Measurements from ENCODE around the gene SMAD6.

Gene SMAD6

DNA sequence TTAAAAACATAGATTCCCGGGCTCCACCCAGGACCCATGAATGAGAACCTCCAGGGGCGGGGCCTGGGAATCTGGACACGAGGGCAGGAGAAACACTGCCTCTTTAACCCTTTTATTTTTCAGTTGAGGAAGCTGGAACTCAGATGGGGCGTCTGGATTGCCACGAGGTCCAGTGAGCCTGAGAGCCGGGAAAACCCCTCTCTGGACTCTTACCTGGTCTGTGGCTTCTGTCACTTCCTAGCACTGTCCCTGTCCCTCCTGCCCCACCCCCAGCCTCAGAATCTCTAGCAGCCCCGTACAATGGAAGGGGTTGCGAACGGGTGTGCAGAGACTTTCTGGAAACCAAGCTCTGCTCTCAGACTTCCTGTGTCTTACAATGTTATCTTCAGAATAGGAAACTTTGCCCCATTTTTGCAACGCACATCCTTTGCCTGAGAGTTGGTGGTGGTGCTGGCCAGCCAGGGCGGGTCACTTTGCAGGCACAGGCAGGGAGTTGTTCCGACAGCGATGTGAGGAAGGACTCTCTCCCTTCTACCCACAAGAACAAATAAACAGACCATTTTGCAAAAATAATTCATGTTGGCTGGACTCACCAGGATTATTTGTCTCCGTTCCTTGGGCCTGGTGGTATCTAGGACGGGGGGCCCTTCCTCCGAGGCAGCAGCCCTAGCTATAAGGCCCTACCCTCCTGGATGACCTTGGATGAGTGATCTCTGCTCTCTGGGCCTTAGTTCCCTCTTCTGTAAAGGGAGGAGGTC lies 59.1 kb downstream of the SMAD6 start:
- DNase-seq: no peak

- no peak for DNase-seq
Measured at GRCh38 chr15:66761726-66762595, 59.9 kb downstream of the SMAD6 start.

DNA sequence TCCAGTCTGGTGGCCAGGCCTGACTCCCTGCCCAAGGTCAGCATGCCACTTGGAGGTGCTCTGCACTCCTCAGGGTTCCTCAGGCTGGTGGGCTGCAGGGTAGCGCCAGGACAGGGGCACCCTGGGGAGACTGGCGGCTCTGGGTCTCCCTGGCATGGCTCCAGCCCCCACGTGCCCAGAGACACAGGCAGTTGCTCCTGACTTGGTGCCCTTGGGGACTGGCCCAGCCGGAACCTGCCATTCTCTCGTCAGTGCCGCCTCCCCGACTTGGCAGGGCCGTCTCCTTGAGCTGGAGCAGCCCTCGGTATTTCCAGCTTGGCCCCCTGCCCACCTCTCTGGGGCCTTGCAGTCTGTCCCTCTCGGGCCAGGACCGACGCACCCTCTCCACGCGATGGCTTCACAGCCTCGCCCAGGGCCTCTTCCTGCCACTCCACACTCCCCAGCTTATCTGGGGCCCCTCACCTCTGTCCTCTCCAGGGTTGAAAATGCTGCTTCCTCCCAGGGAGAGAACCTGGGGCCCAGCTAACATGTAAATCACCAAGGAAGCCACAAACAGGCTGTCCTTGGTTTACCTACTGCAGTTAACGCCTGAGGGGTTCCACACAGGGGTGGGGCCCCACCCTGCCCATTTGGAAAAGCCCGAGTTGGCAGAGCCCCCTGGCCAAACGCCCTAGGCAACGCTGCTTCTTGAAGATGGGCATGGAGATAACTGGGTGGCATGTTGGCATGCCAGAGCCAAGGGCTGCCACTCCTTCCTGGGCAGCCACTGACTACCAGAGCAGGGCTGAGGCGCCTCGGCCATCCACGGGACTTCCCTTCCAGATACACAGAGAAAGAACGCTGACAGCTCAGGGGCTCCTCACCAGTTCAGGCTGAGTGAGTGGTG lies 61.4 kb downstream of the SMAD6 start:
- DNase-seq: no peak

DNA sequence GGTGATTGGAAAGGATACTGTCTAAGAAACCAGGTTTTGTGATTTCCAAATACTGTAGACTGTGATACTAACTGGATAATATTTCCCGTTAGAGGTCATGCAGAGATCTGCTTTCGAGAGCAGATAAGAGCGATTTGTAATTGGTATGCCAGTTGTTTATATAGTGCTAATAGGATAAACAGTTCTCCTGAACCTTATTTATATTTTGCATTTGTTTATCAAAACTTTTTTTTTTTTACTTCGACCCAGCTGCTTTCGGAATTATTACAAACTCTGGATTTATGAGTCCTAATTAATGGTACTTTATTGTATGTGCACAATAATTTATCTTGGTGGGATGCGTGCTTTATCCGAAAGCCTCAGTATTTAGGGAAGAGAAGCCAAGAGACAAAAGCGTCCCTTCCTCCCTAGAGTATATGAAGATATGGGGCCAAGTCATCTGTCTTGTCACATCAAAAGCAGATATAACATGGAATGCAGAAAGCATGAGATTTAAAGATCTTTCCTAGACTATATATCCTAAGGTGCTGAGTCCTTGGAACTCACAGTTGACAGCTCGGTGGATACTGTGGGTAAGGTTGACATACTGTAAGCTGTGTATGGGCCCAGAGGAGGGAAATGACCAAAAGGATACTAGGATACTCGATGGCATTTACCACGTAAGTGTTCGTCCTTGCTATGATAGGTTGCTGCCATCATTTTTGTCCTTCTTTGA lies 62.2 kb downstream of the SMAD6 start:
- no peak for DNase-seq

GRCh38 chr15:66765478-66766281 lies 63.6 kb downstream of the SMAD6 start:
- peak; percentile 71 for DNase-seq

DNA sequence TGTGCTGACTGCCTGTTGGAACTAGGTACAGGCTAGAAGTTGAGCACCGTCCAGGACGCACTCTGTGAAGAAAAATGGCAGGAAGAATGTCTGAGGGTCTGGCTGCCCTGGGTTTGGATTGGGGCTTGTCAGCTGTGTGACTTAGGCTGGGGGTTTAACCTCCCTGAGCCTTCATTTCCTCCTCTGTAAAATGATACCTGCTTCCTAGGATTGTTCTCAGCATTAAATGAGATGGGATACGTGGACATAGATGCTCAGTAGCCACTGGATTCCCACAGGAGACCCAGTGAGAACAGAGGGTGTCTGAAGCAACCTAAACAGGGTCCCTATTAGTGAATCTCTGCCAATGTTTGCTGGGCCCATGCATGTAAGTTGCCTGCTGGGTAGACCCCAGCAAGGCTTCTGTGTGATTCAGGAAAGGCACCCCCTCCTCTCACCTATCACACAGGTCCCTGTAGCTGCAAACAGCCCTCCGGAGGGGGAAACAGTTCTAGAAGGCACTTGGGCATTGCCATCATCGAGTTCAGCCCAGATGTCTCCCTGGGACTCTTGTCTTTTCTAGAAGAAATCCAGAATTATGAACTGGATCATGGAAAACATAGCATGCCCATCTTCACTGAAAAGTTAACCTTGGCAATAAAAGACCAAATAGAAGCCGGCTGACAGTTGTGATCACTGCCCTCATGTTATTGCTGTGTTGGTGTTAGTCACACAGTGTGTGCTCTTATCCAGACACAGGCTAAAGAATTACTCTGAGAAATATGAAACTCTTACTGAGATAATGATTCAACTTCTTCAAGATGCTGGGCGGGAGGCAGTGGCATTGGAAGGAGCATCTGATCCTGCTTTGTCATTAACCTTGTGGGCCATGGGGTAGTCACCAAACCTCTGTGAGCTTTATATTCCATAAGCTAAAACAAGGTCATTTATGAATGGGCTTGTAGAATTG lies 64.5 kb downstream of the SMAD6 start:
- DNase-seq: no peak

DNA sequence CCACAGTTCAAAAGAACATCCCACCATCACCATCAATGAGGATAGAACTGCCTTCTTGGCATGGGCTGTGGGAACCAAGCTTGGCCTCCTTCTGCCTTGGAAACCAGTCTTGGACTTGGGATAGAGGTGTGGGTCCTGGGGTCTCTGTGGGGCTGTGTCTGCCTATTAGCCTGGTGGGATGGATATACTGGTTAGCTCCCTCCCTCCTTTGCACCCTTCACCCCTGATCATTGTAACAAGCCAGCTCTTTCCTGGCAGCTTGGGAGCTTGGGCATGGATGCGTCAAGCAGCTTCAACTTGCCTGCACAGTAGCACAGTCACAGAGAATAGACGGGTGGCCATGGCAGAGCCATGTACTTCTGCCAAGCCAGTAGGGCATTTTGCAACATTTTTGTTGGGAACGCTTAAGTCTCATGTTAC lies 65.2 kb downstream of the SMAD6 start:
- DNase-seq: no peak

DNA sequence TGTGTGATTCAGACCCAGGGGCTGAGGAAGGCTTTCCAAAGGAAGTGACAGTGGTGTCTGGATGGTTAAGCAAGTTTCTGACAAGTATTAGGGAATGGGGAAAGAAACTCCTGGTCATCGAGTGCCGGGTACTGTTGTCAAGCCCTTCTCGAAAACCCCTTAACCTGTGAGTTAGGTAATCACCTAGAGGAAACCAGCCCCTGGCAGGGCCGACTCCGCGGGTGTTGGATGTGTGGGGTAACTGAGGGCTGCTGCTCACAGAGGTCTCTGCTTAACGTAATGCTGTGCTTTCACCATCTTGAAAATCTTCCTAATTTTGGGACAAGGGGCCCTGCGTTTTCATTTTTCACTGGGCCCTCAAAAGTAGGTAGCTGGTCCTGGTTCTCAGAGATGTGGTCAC lies 67.0 kb downstream of the SMAD6 start:
- no peak for DNase-seq

GRCh38 chr15:66770518-66771350 lies 68.7 kb downstream of the SMAD6 start:
- no peak for DNase-seq

DNA sequence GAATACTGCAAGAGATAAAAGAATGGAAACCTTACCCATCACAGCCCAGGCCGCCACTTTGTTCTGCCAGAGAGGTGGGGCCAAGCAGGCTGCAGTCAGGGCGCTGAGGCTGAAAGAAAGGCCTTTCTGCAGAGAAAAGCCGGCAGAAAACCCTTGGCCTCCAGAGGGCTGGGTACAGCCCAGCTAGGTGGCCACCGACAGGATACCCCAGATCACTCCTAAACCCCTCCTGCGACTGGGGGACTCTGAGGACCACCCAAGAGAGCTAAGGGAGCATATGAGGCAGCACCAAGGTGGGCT lies 69.3 kb downstream of the SMAD6 start:
- DNase-seq: no peak

GRCh38 chr15:66772604-66773128 lies 70.6 kb downstream of the SMAD6 start:
- no peak for DNase-seq

- peak; percentile 62 for DNase-seq
Measured at GRCh38 chr15:66773129-66773873, 71.3 kb downstream of the SMAD6 start.

- DNase-seq: peak; percentile 96
Measured at GRCh38 chr15:66774001-66774814, 72.2 kb downstream of the SMAD6 start.

GRCh38 chr15:66775127-66776105 lies 73.4 kb downstream of the SMAD6 start:
- peak; percentile 82 for DNase-seq

GRCh38 chr15:66777054-66777453 lies 75.0 kb downstream of the SMAD6 start:
- no peak for DNase-seq

- DNase-seq: no peak
Measured at GRCh38 chr15:66777596-66778313, 75.7 kb downstream of the SMAD6 start.

Data from eye (tissue), 1 donor.